BLaER1 treated with 17β-estradiol and CSF1 and Interleukin-3, amounts not matched to agents 10 nM and 100 nM (cell line): Measurements from ENCODE around the gene GTPBP3.
A peak's percentile ranks its signal among the peaks of the same experiment; 100 is the strongest.

Source experiments
- H3K27ac ChIP-seq, 11 experiments: shearing (Covaris generic); formaldehyde crosslinking; 2 replicates each; pipeline ENCODE4 v1.8.1; 2022
- H3K27me3 ChIP-seq, 11 experiments: shearing (Covaris generic); formaldehyde crosslinking; 2 replicates each; pipeline ENCODE4 v1.8.1; 2022
- H3K36me3 ChIP-seq, 11 experiments: shearing (Covaris generic); formaldehyde crosslinking; 2 replicates each; pipeline ENCODE4 v1.8.1; 2022
- H3K4me1 ChIP-seq, 10 experiments: shearing (Covaris generic); formaldehyde crosslinking; 2 replicates each; pipeline ENCODE4 v1.8.1; 2022
- H3K4me2 ChIP-seq, 11 experiments: shearing (Covaris generic); formaldehyde crosslinking; 2 replicates each; pipeline ENCODE4 v1.8.1; 2022
- H3K4me3 ChIP-seq, 10 experiments: shearing (Covaris generic); formaldehyde crosslinking; 2 replicates each; pipeline ENCODE4 v1.8.1; 2022
- H3K9ac ChIP-seq, 11 experiments: shearing (Covaris generic); formaldehyde crosslinking; 2 replicates each; pipeline ENCODE4 v1.8.1; 2022
- H3K9me3 ChIP-seq, 11 experiments: shearing (Covaris generic); formaldehyde crosslinking; replicated peaks in 1 of 11; 2 replicates each; pipeline ENCODE4 v1.8.1; 2022
- H4K20me1 ChIP-seq, 11 experiments: shearing (Covaris generic); formaldehyde crosslinking; 2 replicates each; pipeline ENCODE4 v1.8.1; 2022
- Cebpa-rat ChIP-seq, 11 experiments: shearing (Covaris generic); IDR thresholded peaks; 2 replicates each; pipeline ENCODE4 v1.8.1; 2022

Gene GTPBP3

GRCh38 chr19:17323300-17323963 lies 13.9 kb upstream of the GTPBP3 start:
- H3K27ac ChIP-seq: peak overlapping the region in 5 of 11 experiments; percentile 42 to 61 (median 53); a peak in 7 of 22 replicates
- peak overlapping the region; percentile 89 to 98 (median 94) for H3K4me2 ChIP-seq
- peaks cover 0 to 81% (median 41%) of the 10 kb centered on the region in 11 experiments; a peak in 18 of 22 replicates for H4K20me1 ChIP-seq
- peak overlapping the region; percentile 51 to 83 (median 68); a peak in 21 of 22 replicates for H3K9ac ChIP-seq
- TF ChIP-seq Cebpa-rat (IDR thresholded peaks at IDR 0.05): no peak
- peaks cover 0 to 7% (median 0%) of the 10 kb centered on the region in 11 experiments; a peak in 1 of 22 replicates for H3K27me3 ChIP-seq
- H3K9me3 ChIP-seq: no peaks in the 10 kb centered on the region
- peak overlapping the region in 9 of 10 experiments; percentile 37 to 68 (median 52); a peak in 15 of 20 replicates for H3K4me3 ChIP-seq
- H3K36me3 ChIP-seq: peaks cover 28 to 75% (median 47%) of the 10 kb centered on the region in 11 experiments
- peaks cover 37 to 74% (median 57%) of the 10 kb centered on the region in 10 experiments for H3K4me1 ChIP-seq

- TF ChIP-seq Cebpa-rat (IDR thresholded peaks at IDR 0.05): no peak
- H3K27ac ChIP-seq: peak overlapping the region in 5 of 11 experiments; percentile 42 to 61 (median 53); a peak in 7 of 22 replicates
- H3K4me2 ChIP-seq: peak overlapping the region; percentile 89 to 98 (median 94)
- H3K4me3 ChIP-seq: peak overlapping the region in 9 of 10 experiments; percentile 37 to 68 (median 52); a peak in 15 of 20 replicates
- H3K9me3 ChIP-seq: no peaks in the 10 kb centered on the region
- peak overlapping the region; percentile 51 to 83 (median 68); a peak in 21 of 22 replicates for H3K9ac ChIP-seq
- peaks cover under 1 to 79% (median 40%) of the 10 kb centered on the region in 11 experiments; a peak in 19 of 22 replicates for H4K20me1 ChIP-seq
- H3K27me3 ChIP-seq: peaks cover 3 to 10% (median 3%) of the 10 kb centered on the region in 11 experiments; a peak in 19 of 22 replicates
- peaks cover 41 to 72% (median 56%) of the 10 kb centered on the region in 10 experiments for H3K4me1 ChIP-seq
- peaks cover 23 to 70% (median 43%) of the 10 kb centered on the region in 11 experiments for H3K36me3 ChIP-seq
Measured at GRCh38 chr19:17323964-17324332, 13.4 kb upstream of the GTPBP3 start.

- Histone ChIP-seq H3K36me3 (peaks cover 17 to 66% (median 37%) of the 10 kb centered on the region in 11 experiments), H3K9ac (no peak overlapping the region), H3K4me2 (peak overlapping the region in 9 of 11 experiments; percentile 89 to 98 (median 94); a peak in 16 of 22 replicates), H3K27ac (no peak overlapping the region), H4K20me1 (peaks cover 6 to 80% (median 41%) of the 10 kb centered on the region in 11 experiments; a peak in 20 of 22 replicates), H3K4me3 (no peak overlapping the region), H3K4me1 (peaks cover 46 to 75% (median 60%) of the 10 kb centered on the region in 10 experiments), H3K27me3 (peaks cover 8 to 16% (median 9%) of the 10 kb centered on the region in 11 experiments; a peak in 21 of 22 replicates), H3K9me3 (no peaks in the 10 kb centered on the region)
- TF ChIP-seq Cebpa-rat (IDR thresholded peaks at IDR 0.05): no peak
Measured at GRCh38 chr19:17324357-17325114, 12.8 kb upstream of the GTPBP3 start.

GRCh38 chr19:17325133-17325532 lies 12.2 kb upstream of the GTPBP3 start:
- H3K4me3 ChIP-seq: no peak overlapping the region
- peaks cover 52 to 79% (median 64%) of the 10 kb centered on the region in 10 experiments for H3K4me1 ChIP-seq
- H3K36me3 ChIP-seq: peaks cover 11 to 66% (median 34%) of the 10 kb centered on the region in 11 experiments
- no peaks in the 10 kb centered on the region for H3K9me3 ChIP-seq
- H4K20me1 ChIP-seq: peaks cover 6 to 82% (median 45%) of the 10 kb centered on the region in 11 experiments; a peak in 20 of 22 replicates
- no peak overlapping the region; a peak in 1 of 22 replicates for H3K4me2 ChIP-seq
- no peak overlapping the region for H3K9ac ChIP-seq
- no peak overlapping the region for H3K27ac ChIP-seq
- peaks cover 14 to 22% (median 15%) of the 10 kb centered on the region in 11 experiments; a peak in 21 of 22 replicates for H3K27me3 ChIP-seq
- no peak for TF ChIP-seq Cebpa-rat (IDR thresholded peaks at IDR 0.05)

- no peak for TF ChIP-seq Cebpa-rat (IDR thresholded peaks at IDR 0.05)
- Histone ChIP-seq H3K27me3 (peaks cover 15 to 28% (median 21%) of the 10 kb centered on the region in 11 experiments; a peak in 21 of 22 replicates), H3K9ac (no peak overlapping the region), H3K4me2 (no peak overlapping the region), H3K4me1 (peaks cover 55 to 78% (median 63%) of the 10 kb centered on the region in 10 experiments), H3K27ac (no peak overlapping the region), H4K20me1 (peaks cover 6 to 82% (median 42%) of the 10 kb centered on the region in 11 experiments; a peak in 19 of 22 replicates), H3K36me3 (peaks cover 2 to 66% (median 25%) of the 10 kb centered on the region in 11 experiments; a peak in 21 of 22 replicates), H3K9me3 (no peaks in the 10 kb centered on the region), H3K4me3 (no peak overlapping the region)
Measured at GRCh38 chr19:17325881-17326594, 11.3 kb upstream of the GTPBP3 start.

- H3K4me1 ChIP-seq: peaks cover 50 to 73% (median 58%) of the 10 kb centered on the region in 10 experiments
- H3K4me2 ChIP-seq: no peak overlapping the region
- H3K27me3 ChIP-seq: peaks cover 15 to 29% (median 21%) of the 10 kb centered on the region in 11 experiments; a peak in 21 of 22 replicates
- 0 out of 22 replicates have a peak overlapping the region, but pooled peaks of 1 of the 11 experiments have one; percentile 5 for H3K9ac ChIP-seq
- TF ChIP-seq Cebpa-rat (IDR thresholded peaks at IDR 0.05): 0 out of 22 replicates have a peak, but pooled peaks of 1 of the 11 experiments have one; percentile 27
- H3K9me3 ChIP-seq: no peaks in the 10 kb centered on the region
- peaks cover 0 to 66% (median 21%) of the 10 kb centered on the region in 11 experiments; a peak in 19 of 22 replicates for H3K36me3 ChIP-seq
- H3K4me3 ChIP-seq: no peak overlapping the region
- H4K20me1 ChIP-seq: peaks cover 6 to 77% (median 40%) of the 10 kb centered on the region in 11 experiments; a peak in 19 of 22 replicates
- H3K27ac ChIP-seq: no peak overlapping the region
Measured at GRCh38 chr19:17326595-17326966, 10.8 kb upstream of the GTPBP3 start.

- Histone ChIP-seq H3K36me3 (peaks cover 0 to 62% (median 15%) of the 10 kb centered on the region in 11 experiments; a peak in 17 of 22 replicates), H4K20me1 (peaks cover 3 to 71% (median 34%) of the 10 kb centered on the region in 11 experiments; a peak in 19 of 22 replicates), H3K9ac (0 out of 22 replicates have a peak overlapping the region, but pooled peaks of 1 of the 11 experiments have one; percentile 5), H3K9me3 (no peaks in the 10 kb centered on the region), H3K4me1 (peaks cover 44 to 67% (median 52%) of the 10 kb centered on the region in 10 experiments), H3K4me3 (no peak overlapping the region), H3K27me3 (peaks cover 15 to 29% (median 21%) of the 10 kb centered on the region in 11 experiments; a peak in 21 of 22 replicates), H3K4me2 (peak overlapping the region in 1 of 11 experiments; percentile 24; a peak in 1 of 22 replicates), H3K27ac (no peak overlapping the region)
- TF ChIP-seq Cebpa-rat (IDR thresholded peaks at IDR 0.05): peak in 1 of 11 experiments; percentile 2; a peak in 1 of 22 replicates
Measured at GRCh38 chr19:17327068-17327653, 10.2 kb upstream of the GTPBP3 start.
